GM12864 (cell line): ENCODE measurements around the gene HDAC9.
A peak's percentile ranks its signal among the peaks of the same experiment; 100 is the strongest.

Source experiments
- DNase-seq: peaks from one replicate; pipeline ENCODE4 v3.0.0-alpha.2; 2011; ENCODE audit warnings: low read depth
- H3K4me3 ChIP-seq: 2 replicates; pipeline ENCODE4 v1.5.1; 2011; ENCODE audit warnings: mild to moderate bottlenecking, low read depth, low read length, control low read depth
- CTCF ChIP-seq: IDR thresholded peaks from 2 replicates; pipeline ENCODE4 v1.5.1; 2011; ENCODE audit warnings: low read depth, mild to moderate bottlenecking, moderate library complexity, low read length, control low read depth, inconsistent platforms; ENCODE audit errors: missing control alignments

The HDAC9 gene

DNA sequence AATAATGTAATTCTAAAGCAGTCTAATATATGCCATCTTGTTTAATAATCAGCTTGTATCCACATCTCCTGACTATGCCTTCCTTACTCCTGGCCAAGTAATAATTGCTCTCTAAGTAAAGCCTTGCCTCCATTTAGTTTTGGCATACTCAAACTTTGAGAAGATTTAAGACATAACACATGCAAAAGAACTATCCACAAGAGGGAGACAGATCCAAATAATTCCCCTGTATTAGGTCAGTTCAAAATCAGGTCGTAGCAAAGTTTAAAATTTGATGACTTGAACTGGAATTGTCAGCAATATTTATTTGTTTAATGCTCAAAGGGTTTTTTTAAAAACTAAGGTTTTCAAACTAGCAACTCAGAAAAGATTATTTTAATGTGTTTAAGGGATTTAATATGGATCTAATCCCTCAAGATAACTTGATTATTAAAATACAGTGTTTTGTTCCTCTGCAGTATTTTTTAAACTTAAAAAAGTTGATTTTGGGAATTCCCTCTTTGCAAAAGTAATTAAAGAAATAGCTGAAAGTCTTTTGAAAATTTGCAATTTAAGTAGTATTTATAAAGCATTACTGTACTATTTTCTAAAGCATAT lies 95.3 kb downstream of the HDAC9 start:
- no peak for DNase-seq
- TF ChIP-seq CTCF: peak; percentile 26
- no peak overlapping the region for H3K4me3 ChIP-seq

DNA sequence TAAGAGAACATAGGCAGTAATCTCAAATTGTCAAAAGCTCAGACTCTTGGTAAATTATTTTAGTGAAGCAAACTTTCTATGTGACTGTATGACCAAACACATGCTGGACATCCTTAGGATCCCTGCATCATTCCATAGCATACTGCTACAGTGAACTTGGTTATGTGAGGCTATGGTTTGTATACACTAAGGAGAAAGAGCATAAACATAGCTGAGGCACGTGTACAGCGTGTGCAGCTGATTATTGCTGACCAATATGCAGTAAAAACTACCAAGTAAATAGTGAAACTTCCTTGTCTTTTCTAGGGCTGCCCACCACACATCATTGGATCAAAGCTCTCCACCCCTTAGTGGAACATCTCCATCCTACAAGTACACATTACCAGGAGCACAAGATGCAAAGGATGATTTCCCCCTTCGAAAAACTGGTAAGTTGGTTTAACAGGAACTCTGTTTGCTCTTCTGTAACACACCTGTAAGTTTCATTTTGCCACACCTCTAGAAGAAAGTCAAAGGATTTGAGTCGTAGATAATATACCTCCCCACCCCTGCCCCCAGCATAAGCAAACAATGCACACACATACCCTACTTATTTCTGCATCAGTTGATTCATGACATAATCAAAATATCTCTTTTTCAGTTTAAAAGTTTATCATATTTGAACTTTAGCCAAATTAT lies 98.2 kb downstream of the HDAC9 start:
- TF ChIP-seq CTCF: no peak
- H3K4me3 ChIP-seq: no peak overlapping the region
- no peak for DNase-seq

GRCh38 chr7:18597754-18598153 lies 102.2 kb downstream of the HDAC9 start:
- no peak for DNase-seq
- TF ChIP-seq CTCF: no peak
- H3K4me3 ChIP-seq: no peak overlapping the region

DNA sequence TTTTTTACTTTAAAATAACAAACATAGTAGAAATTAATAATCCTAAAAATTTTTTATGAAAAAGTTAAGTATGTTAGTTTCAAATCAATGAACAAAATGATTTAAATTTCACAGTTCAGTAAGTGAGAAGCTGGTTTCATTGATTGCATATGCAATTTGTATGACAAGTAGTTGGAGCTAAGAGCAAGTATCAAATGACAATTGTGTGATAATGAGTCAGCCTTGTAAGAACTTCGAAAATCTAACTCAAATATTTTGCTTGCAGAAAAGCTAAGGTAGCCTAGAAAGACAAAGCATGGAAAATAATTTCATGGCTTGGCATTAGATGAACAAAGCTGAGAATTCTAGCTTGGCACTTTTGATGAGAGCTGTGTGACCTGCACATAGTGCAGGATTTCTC lies 111.5 kb downstream of the HDAC9 start:
- TF ChIP-seq CTCF: no peak
- DNase-seq: no peak
- no peak overlapping the region for H3K4me3 ChIP-seq

GRCh38 chr7:18610331-18610948 lies 114.9 kb downstream of the HDAC9 start:
- no peak for DNase-seq
- H3K4me3 ChIP-seq: no peak overlapping the region

DNA sequence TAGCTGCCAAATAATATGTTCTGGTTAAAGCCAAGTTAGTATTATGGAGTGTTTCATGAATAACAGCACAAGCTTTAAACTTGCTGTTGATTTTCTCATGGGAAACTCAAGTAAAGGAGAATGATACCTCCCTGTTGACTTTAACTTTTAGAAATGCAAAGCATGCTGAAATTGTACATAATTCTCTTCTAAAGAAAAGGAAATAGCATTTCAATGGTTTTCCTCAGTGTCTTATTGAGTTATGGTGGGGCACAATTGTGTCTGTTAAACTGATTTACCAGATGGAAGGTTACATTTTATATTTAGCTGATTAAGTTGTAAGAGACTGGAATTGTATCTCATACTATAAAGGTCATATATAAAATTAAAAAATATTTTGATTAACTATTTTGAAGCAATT lies 119.3 kb downstream of the HDAC9 start:
- H3K4me3 ChIP-seq: no peak overlapping the region
- no peak for TF ChIP-seq CTCF
- no peak for DNase-seq

More at GRCh38 chr7:18610331-18610948, 114.9 kb downstream of the HDAC9 start:
- peak; percentile 72 for TF ChIP-seq CTCF
